ENCODE measurements around the gene NECAB3. TPM values are rescaled to one million over a fixed set of nuclear protein-coding genes. Genes with fewer than 3 reads are reported as not detected.

Gene NECAB3
- total RNA-seq, 1 donor from 2014 or later, result 19.2 TPM

DNA sequence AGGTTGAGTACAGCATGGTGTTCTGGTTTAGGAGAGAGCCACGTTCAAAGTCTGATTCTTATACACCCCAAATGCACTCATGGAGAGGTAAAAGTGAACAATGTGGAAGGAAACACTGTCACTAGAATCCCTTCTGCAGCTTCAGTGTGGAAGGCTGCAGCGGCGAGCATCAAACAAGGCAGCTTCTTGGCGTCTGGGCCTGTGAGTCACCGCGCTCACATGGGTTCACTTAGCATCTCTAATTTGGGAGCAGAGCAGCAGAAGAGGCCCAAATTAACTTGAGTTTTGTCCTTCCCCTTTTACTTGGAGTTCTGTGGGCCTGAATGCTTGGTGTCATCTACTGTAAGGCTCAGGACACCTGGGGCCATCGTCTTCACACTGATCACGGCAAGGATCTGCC, 22.9 kb upstream of the NECAB3 start:
- Mint-ChIP-seq H3K4me1 (peaks cover 24% of the 10 kb centered on the region), H3K27ac (no peak overlapping the region), H3K9me3 (peaks cover 20% of the 10 kb centered on the region), H3K27me3 (ENCODE audit: insufficient read depth, low read depth) (peaks cover 8% of the 10 kb centered on the region), H3K4me3 (no peak overlapping the region), H3K36me3 (peaks cover 2% of the 10 kb centered on the region)
- H3K79me2 ChIP-seq (ENCODE audit: low read depth), result no peaks in the 10 kb centered on the region
- H3K27me3 ChIP-seq, result no peaks in the 10 kb centered on the region
- H2AFZ ChIP-seq (replicated peaks), result no peak overlapping the region
- no peak overlapping the region for H3K27ac ChIP-seq
- no peak overlapping the region for H3K4me2 ChIP-seq
- H3K36me3 ChIP-seq, result no peaks in the 10 kb centered on the region
- no peaks in the 10 kb centered on the region for H3K9me3 ChIP-seq (ENCODE audit: low read depth)
- H4K20me1 ChIP-seq (ENCODE audit: low read depth), result no peaks in the 10 kb centered on the region
- DNase-seq (ENCODE audit: low spot score), result no peak
- H3F3A ChIP-seq (ENCODE audit: low read depth), result peaks cover 21% of the 10 kb centered on the region
- TF ChIP-seq, protein P1, sequence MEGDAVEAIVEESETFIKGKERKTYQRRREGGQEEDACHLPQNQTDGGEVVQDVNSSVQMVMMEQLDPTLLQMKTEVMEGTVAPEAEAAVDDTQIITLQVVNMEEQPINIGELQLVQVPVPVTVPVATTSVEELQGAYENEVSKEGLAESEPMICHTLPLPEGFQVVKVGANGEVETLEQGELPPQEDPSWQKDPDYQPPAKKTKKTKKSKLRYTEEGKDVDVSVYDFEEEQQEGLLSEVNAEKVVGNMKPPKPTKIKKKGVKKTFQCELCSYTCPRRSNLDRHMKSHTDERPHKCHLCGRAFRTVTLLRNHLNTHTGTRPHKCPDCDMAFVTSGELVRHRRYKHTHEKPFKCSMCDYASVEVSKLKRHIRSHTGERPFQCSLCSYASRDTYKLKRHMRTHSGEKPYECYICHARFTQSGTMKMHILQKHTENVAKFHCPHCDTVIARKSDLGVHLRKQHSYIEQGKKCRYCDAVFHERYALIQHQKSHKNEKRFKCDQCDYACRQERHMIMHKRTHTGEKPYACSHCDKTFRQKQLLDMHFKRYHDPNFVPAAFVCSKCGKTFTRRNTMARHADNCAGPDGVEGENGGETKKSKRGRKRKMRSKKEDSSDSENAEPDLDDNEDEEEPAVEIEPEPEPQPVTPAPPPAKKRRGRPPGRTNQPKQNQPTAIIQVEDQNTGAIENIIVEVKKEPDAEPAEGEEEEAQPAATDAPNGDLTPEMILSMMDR (IDR thresholded peaks at IDR 0.05), result no peak
- TF ChIP-seq EZH2phosphoT487 (IDR thresholded peaks at IDR 0.05) (no peak), EZH2 (IDR thresholded peaks at IDR 0.05) (no peak)
- peaks cover 19% of the 10 kb centered on the region for H3K4me1 ChIP-seq
- no peak overlapping the region for H3K4me3 ChIP-seq
- H3K9ac ChIP-seq, result no peak overlapping the region

DNA sequence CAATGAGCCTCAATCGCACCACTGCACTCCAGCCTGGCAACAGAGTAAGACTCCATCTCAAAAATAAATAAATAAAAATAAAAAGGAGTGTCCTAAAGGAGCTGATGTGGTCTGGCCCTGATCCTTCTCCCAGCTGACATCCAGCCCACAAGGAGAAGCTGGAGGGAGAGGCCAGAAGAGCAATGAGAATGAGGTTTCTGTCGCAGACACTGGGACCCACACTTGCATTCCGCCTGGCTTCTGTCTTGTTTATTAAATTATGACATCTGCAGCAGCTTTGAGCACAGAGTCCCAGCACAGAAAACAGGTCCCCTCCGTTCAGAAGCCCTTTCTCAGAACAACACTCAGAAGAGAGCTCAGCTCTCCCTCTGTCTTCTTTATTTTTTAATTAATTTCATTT, 22.2 kb upstream of the NECAB3 start:
- Histone ChIP-seq H4K20me1 (ENCODE audit: low read depth) (no peaks in the 10 kb centered on the region), H3K9ac (no peak overlapping the region), H3K9me3 (ENCODE audit: low read depth) (no peaks in the 10 kb centered on the region), H3K4me1 (peaks cover 19% of the 10 kb centered on the region), H2AFZ (replicated peaks) (no peak overlapping the region), H3F3A (ENCODE audit: low read depth) (peaks cover 21% of the 10 kb centered on the region), H3K27ac (no peak overlapping the region), H3K4me3 (no peak overlapping the region), H3K27me3 (no peaks in the 10 kb centered on the region), H3K79me2 (ENCODE audit: low read depth) (no peaks in the 10 kb centered on the region), H3K4me2 (no peak overlapping the region), H3K36me3 (no peaks in the 10 kb centered on the region)
- H3K36me3 Mint-ChIP-seq, result peaks cover 2% of the 10 kb centered on the region
- peaks cover 16% of the 10 kb centered on the region for H3K9me3 Mint-ChIP-seq
- TF ChIP-seq EZH2 (IDR thresholded peaks at IDR 0.05) (no peak), EZH2phosphoT487 (IDR thresholded peaks at IDR 0.05) (no peak)
- TF ChIP-seq, protein P1 (IDR thresholded peaks at IDR 0.05), result no peak
- H3K4me1 Mint-ChIP-seq, result peaks cover 25% of the 10 kb centered on the region
- DNase-seq (ENCODE audit: low spot score), result no peak
- H3K27ac Mint-ChIP-seq, result no peak overlapping the region
- H3K4me3 Mint-ChIP-seq, result no peak overlapping the region
- H3K27me3 Mint-ChIP-seq (ENCODE audit: insufficient read depth, low read depth), result peaks cover 9% of the 10 kb centered on the region

DNA sequence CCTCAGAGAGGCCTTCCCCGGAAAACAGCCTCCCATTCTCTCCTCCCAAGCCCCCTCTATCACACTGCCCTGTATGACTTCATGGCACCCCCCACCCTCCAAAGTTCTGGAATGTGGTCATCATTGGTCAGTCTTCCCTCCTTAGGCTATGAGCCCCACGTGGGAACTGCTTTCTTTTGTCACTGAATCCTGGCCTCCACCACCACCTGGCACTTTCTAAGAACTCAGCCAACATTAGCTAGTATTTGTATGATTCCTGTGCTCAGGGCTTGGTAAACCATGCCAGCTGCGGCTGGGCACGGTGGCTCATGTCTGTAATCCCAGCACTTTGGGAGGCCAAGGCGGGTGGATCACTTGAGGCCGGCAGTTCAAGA, 20.4 kb upstream of the NECAB3 start:
- H3K4me1 Mint-ChIP-seq, result peaks cover 31% of the 10 kb centered on the region
- Histone ChIP-seq H3K27ac (peak overlapping the region; percentile 66), H3K79me2 (ENCODE audit: low read depth) (no peaks in the 10 kb centered on the region), H3K9ac (no peak overlapping the region), H4K20me1 (ENCODE audit: low read depth) (no peaks in the 10 kb centered on the region), H3K9me3 (ENCODE audit: low read depth) (no peaks in the 10 kb centered on the region), H3K36me3 (no peaks in the 10 kb centered on the region), H3K4me3 (no peak overlapping the region), H3K27me3 (no peaks in the 10 kb centered on the region), H3K4me1 (peaks cover 19% of the 10 kb centered on the region), H3K4me2 (peak overlapping the region; percentile 45), H3F3A (ENCODE audit: low read depth) (peaks cover 21% of the 10 kb centered on the region), H2AFZ (replicated peaks) (no peak overlapping the region)
- DNase-seq (ENCODE audit: low spot score), result no peak
- H3K27me3 Mint-ChIP-seq (ENCODE audit: insufficient read depth, low read depth), result peaks cover 8% of the 10 kb centered on the region
- H3K4me3 Mint-ChIP-seq, result no peak overlapping the region
- H3K36me3 Mint-ChIP-seq, result peaks cover 2% of the 10 kb centered on the region
- peak overlapping the region; percentile 91 for H3K27ac Mint-ChIP-seq
- TF ChIP-seq, protein P1 (IDR thresholded peaks at IDR 0.05), result no peak
- TF ChIP-seq EZH2phosphoT487 (IDR thresholded peaks at IDR 0.05) (no peak), EZH2 (IDR thresholded peaks at IDR 0.05) (no peak)
- H3K9me3 Mint-ChIP-seq, result peaks cover 13% of the 10 kb centered on the region
